GM18511 (cell line): ENCODE results near the gene POLK.
"Not testable (repeated sequence)": the region's sequence is repeated elsewhere in the genome, so short reads cannot be mapped to it uniquely, and the experiment has no call there.

Experiments
- ATAC-seq: cut with Tn5 transposase; IDR thresholded peaks from one replicate; pipeline ENCODE4 v1.9.1; 2021; ENCODE audit warnings: mild to moderate bottlenecking, moderate library complexity; ENCODE audit not compliant: unreplicated experiment

The POLK gene

DNA sequence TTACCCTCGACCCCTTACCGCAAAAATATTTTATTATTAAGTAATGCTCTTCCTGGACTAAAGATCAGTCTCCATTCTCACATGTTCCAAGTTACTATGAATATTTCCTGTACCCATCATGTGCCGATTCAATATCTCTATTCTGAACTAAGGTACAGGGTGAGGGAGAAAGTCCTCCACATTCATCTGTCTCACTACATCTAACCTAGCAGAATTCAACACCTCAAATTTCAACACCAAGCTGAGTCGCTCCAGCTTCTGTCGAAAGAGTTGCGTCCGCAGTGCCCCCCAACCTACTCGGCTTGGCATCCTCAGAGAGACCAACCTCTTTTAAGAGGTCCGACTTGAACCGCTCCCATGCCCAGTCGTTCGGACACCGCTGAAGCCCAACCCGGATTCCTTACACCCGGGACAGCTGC, 1.3 kb upstream of the POLK start:
- ATAC-seq = peak; percentile 8

DNA sequence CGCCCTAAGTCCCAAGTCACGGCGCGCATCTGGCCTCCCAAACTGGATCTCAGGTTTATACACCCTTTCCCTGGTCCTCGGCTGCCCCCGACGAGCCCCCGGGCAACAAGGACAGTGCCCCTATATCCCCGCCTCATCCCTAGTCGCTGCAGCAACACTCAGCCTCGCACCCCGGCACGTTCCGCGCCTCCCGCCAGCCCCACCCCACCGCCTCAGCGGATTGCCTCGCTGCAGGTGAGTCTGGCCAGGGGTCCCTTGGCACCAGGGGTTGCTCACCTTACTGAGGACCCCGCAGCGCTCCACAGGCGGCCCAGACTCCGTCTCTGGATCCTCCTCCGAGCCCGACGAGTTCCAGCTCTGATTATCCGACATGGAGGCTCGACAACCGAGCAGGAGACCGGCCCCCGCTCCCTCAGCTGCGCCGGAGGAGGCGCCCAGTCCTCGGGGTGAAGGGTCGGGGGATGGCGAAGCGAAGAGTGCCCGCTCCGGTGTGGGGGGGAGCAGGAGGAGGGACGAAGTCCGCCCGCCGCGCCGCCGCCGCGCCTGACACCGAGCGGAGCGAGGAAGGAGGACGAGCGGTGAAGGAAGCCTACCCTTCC, 756 bp upstream of the POLK start:
- ATAC-seq = peak; percentile 40

- no peak for ATAC-seq
Measured at GRCh38 chr5:75512383-75513074, 838 bp downstream of the POLK start.

GRCh38 chr5:75513841-75514240, 2.1 kb downstream of the POLK start:
- no peak for ATAC-seq

DNA sequence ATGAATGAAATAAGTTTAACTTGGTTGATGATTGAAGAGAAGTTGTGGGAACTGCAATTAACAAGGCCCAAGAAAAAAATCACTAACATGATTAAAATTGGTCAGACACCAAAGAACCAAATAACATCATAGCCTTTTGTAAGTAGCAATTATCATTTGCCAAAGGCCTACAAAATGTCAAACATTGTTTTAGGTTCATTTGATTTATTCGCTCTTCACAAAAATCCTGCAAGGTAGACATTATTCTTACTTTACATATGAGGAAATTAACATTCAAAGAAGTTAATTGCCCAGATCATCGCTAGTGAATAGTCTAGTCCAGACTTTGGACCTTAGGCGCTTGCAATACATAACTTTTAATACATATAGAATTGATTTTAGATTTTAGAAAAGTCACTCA, 2.6 kb downstream of the POLK start:
- no peak for ATAC-seq

GRCh38 chr5:75519761-75520160, 8.1 kb downstream of the POLK start:
- ATAC-seq = no peak

DNA sequence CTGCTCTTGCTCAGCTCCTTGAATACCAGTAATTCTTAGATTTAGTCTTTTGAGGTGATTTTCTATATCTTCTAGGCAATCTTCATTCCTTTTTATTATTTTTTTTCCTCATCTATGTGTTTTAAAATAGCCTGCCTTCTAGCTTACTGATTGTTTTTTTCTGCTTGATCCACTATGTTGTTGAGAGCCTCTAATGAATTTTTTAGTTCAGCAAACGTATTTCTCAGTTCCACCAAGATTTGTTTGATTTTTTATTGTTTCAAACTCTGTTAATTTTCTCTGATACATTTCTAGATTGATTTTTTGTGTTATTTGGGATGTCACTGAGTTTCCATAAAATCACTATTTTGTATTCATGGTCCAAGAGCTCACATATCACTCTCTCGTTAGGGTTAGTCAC, 9.5 kb downstream of the POLK start:
- no peak for ATAC-seq

DNA sequence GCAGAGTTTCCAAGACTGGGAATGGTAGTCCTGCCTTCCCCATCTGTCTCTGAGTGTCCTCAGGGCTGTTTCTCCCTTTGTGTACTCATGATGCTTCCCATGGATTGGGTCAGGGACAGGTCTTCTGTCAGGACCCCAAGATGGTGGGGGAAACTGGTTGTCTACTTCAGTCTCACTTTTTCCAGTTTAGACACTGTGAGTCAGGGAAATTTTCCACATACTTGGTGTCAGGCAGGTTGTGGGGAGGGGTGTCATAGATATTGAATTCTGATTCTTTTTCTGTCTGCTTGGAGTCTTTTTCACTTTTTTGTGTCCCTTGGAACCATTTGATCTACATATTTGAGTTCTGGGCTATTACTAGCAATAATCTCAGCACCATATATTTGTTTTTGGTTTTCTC, 10.3 kb downstream of the POLK start:
- ATAC-seq = no peak

GRCh38 chr5:75522542-75522941, 10.9 kb downstream of the POLK start:
- ATAC-seq = no peak

DNA sequence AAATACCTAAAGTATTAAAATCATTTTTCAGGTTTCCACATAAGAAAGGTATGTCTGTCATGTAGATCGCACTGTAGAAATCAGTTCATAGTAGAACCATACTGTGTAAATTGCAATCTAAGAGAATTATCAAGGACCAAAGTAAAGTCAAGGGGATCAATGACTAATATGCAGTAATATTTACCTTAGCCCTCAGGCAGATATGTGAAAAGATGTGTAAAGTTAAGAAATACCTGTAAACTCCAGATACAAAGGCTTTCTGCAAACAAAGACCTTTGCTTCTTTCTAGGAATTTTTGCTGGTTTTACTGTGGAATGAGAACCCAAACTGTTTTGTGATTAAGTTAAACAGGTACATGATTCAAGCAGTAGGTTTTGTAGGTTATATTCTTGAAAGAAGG, 11.6 kb downstream of the POLK start:
- no peak for ATAC-seq

GRCh38 chr5:75524071-75524470, 12.4 kb downstream of the POLK start:
- peak; percentile 86 for ATAC-seq

DNA sequence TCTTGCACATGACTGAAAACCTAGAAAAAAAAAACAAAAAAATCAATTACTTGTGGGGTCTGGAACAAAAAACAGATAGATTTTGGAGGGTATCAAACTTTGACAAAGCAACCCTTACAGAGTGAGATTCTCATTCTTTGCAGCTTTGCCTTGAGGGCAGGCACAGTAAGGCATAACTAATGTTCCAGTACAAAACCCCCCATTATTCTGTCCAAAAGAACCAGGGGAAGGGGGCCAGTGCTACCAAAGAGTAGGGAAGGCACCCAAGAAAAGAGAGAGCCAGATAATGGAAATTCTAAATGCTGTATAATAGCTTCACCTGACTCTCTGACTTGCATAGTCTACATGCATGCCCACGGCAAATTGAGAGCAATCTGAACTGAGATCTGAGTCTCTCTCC, 12.9 kb downstream of the POLK start:
- ATAC-seq = no peak

GRCh38 chr5:75525344-75525743, 13.7 kb downstream of the POLK start:
- no peak for ATAC-seq

DNA sequence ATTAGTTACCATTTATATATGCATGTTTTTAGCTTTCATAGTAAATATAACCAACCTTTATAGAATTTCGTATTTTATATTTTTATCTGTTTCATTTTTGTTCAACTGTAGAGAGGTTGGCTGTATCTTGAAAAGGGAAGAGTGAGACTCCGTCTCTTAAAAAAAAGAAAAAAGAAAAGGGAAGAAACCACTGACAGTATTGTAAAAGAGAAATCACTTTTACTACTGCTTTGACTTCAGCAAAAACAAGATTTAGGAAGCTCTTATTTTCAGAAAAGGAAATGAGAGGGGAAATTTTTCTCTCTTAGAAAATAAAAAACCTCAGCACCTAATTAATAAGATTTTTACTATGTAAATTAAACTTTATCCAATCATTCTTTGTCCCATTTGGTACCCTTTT, 14.4 kb downstream of the POLK start:
- ATAC-seq = no peak

GRCh38 chr5:75529185-75529584, 17.5 kb downstream of the POLK start:
- no peak for ATAC-seq

DNA sequence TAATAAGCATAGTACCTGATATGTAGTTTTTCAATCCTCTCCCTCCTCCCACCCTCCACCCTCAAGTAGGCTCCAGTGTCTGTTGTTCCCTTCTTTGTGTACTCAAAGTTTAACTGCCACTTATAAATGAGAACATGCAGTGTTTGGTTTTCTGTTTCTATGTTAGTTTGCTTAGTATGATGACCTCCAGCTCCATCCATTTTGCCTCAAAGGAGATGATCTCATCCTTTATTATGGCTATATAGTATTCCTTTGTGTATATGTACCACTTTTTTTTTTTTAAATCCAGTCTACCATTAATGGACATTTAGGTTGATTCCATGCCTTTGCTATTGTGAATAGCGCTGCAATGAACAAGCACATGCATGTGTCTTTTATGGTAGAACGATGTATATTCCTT, 20.5 kb downstream of the POLK start:
- no peak for ATAC-seq

GRCh38 chr5:75533716-75534115, 22.0 kb downstream of the POLK start:
- ATAC-seq = not testable (repeated sequence)

DNA sequence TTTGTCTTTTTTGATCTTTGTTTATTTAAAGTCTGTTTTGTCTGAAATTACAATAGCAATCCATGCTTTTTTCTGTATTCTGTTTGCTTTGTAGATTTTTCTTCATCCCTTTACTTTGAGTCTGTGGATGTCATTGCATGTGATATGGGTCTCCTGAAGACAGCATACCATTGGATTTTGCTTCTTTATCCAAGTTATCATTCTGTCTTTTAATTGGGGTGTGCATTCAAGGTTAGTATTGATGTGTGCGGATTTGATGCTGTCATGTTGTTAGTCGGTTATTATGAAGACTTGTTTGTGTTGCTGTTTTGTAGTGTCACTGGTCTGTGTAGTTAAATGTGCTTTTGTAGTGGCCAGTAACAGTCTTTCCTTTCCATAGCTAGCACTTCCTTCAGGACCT, 23.0 kb downstream of the POLK start:
- ATAC-seq = no peak

GRCh38 chr5:75536147-75536546, 24.5 kb downstream of the POLK start:
- no peak for ATAC-seq

DNA sequence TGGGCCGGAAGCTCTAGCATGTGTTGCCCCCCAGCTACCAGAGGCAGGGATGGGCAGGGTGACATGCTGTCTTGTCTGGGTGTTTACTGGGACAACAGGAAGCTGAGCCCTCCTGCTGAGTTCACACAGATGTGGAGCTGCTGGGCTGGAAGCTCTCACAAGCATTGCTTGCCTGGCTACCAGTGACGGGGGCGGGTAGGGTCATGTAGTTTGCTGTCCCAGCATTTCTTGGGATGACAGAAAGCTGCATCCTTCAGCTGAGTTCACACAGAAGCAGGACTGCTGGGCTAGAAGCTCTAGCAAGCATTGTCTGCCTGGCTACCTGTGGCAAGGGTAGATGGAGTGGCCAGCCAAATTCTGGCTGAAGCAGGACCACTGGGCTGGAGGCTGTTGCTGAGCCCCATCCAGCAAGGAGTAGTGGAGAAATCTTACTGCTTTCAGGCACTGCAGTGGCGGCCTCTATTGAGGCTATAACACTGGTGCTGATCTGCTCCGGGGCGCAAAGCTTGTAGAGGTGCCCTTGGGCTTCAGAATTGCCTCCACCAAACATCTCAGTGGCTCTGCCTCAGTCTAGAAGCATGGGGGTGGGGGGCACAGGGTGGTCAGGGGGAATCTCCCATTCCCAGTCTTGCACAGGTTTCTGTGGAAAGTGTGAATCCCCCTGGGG, 25.1 kb downstream of the POLK start:
- ATAC-seq = no peak

- no peak for ATAC-seq
Measured at GRCh38 chr5:75538211-75538610, 26.5 kb downstream of the POLK start.

GRCh38 chr5:75545131-75545530, 33.4 kb downstream of the POLK start:
- no peak for ATAC-seq
